Occipital lobe (tissue), 2 donors: ENCODE data around the gene TBCD. TPM values are rescaled to one million over a fixed set of nuclear protein-coding genes. Genes with fewer than 3 reads are reported as not detected.

Experiments
- DNase-seq: peaks from one replicate; lab custom pipeline; 2025; lab: John Stamatoyannopoulos, UW
- total RNA-seq: library from RNA; depleted of rRNA; stranded (reverse); fragments of >200 nt; gene quantifications from one replicate; pipeline ENCODE4 v1.2.3, GENCODE V29; 2014

Gene TBCD
- total RNA-seq, 1 donor from 2014 or later: 58.2 TPM

- no peak for DNase-seq
These were observed 37.9 kb downstream of the TBCD start for GRCh38 chr17:82789806-82790205.

- no peak for DNase-seq
These were observed 38.5 kb downstream of the TBCD start for GRCh38 chr17:82790391-82790790.

GRCh38 chr17:82791532-82791931 lies 39.7 kb downstream of the TBCD start:
- DNase-seq: peak; percentile 43

GRCh38 chr17:82793974-82794630 lies 42.2 kb downstream of the TBCD start:
- DNase-seq: no peak

- DNase-seq: no peak
These were observed 43.1 kb downstream of the TBCD start for GRCh38 chr17:82794781-82795482.

- no peak for DNase-seq
These were observed 43.8 kb downstream of the TBCD start for GRCh38 chr17:82795615-82796014.

GRCh38 chr17:82797061-82797460 lies 45.2 kb downstream of the TBCD start:
- DNase-seq: no peak

GRCh38 chr17:82798752-82799151 lies 46.9 kb downstream of the TBCD start:
- no peak for DNase-seq

- no peak for DNase-seq
These were observed 47.7 kb downstream of the TBCD start for GRCh38 chr17:82799591-82799990.

GRCh38 chr17:82800885-82801284 lies 49.0 kb downstream of the TBCD start:
- DNase-seq: no peak

- DNase-seq: no peak
These were observed 49.6 kb downstream of the TBCD start for GRCh38 chr17:82801377-82801970.

GRCh38 chr17:82802075-82802780 lies 50.4 kb downstream of the TBCD start:
- DNase-seq: no peak

- no peak for DNase-seq
These were observed 51.3 kb downstream of the TBCD start for GRCh38 chr17:82803185-82803584.

- no peak for DNase-seq
These were observed 51.7 kb downstream of the TBCD start for GRCh38 chr17:82803606-82804005.

- DNase-seq: peak; percentile 48
These were observed 52.8 kb downstream of the TBCD start for GRCh38 chr17:82804442-82805191.

GRCh38 chr17:82805254-82805653 lies 53.4 kb downstream of the TBCD start:
- no peak for DNase-seq

GRCh38 chr17:82805823-82806222 lies 54.0 kb downstream of the TBCD start:
- DNase-seq: no peak

GRCh38 chr17:82806645-82807044 lies 54.8 kb downstream of the TBCD start:
- no peak for DNase-seq

- no peak for DNase-seq
These were observed 55.2 kb downstream of the TBCD start for GRCh38 chr17:82807101-82807500.

- no peak for DNase-seq
These were observed 55.7 kb downstream of the TBCD start for GRCh38 chr17:82807562-82807961.

GRCh38 chr17:82808006-82808405 lies 56.1 kb downstream of the TBCD start:
- no peak for DNase-seq
